Measurements from ENCODE around the gene CYFIP2. TPM values are rescaled to one million over a fixed set of nuclear protein-coding genes. Genes with fewer than 3 reads are reported as not detected.
"Not testable (repeated sequence)": the region's sequence is repeated elsewhere in the genome, so short reads cannot be mapped to it uniquely, and the experiment has no call there.

Gene CYFIP2
- total and polyA plus RNA-seq, 8 donors = 7.6 to 19.6 (median 11.4) TPM

DNA sequence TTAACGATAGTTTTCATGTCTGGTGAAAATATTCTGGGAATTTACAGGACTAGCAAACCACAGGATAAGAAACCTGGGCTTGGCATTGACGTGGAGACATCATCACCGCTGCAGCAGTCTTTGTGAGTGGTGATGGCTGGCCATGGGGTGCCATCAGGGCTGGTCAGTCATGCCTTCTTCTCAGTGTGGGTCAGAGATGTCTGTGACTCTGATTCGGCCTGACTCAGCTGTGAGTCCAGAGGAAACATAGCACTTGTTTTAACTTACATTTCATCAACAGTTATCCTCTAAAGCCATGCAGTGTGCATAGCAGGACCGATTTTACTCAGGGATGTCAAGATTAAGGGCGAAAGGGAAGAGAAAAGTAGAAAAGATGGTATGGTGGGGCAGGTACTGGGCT lies 33.2 kb upstream of the CYFIP2 start:
- DNase-seq (no peak), FAIRE-seq (no peak), ATAC-seq (no peak)
- Histone ChIP-seq H3K4me1 (no peaks in the 10 kb centered on the region), H3K27me3 (peaks cover 0 to 3% (median 0%) of the 10 kb centered on the region in 4 donors), H3K4me3 (no peak overlapping the region), H3K27ac (no peak overlapping the region), H3K36me3 (no peaks in the 10 kb centered on the region), H3K9me3 (no peaks in the 10 kb centered on the region)
- WGBS, 2 donors = 63 to 64% methylated on average over 6 of the region's 6 CpGs
- TF ChIP-seq, protein P1, sequence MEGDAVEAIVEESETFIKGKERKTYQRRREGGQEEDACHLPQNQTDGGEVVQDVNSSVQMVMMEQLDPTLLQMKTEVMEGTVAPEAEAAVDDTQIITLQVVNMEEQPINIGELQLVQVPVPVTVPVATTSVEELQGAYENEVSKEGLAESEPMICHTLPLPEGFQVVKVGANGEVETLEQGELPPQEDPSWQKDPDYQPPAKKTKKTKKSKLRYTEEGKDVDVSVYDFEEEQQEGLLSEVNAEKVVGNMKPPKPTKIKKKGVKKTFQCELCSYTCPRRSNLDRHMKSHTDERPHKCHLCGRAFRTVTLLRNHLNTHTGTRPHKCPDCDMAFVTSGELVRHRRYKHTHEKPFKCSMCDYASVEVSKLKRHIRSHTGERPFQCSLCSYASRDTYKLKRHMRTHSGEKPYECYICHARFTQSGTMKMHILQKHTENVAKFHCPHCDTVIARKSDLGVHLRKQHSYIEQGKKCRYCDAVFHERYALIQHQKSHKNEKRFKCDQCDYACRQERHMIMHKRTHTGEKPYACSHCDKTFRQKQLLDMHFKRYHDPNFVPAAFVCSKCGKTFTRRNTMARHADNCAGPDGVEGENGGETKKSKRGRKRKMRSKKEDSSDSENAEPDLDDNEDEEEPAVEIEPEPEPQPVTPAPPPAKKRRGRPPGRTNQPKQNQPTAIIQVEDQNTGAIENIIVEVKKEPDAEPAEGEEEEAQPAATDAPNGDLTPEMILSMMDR (IDR thresholded peaks at IDR 0.05) = no peak
- intact Hi-C loops (cut with DNase I) = no loop called here

DNA sequence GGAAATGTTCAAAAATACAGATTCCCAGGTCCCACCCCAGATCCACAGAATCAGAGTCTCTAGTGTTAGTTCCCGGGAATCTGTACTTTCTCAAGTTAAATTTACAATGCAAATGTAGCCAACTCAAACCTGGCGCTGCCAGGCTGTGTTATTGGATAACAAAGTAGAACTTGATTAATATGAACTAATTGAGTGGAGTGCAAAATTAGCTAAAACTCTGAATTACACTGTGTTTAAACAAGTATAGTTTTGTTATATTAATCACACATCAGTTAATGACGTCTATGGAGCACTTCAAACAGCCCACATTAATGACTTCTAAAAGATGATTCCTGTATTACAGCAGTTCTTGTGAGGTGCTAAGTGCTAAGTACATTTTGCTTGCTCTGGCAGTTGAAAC lies 32.4 kb upstream of the CYFIP2 start:
- H3K36me3 ChIP-seq = no peaks in the 10 kb centered on the region
- TF ChIP-seq, protein P1 (IDR thresholded peaks at IDR 0.05) = no peak
- no peak for FAIRE-seq
- intact Hi-C loops (cut with DNase I) = no loop called here
- ATAC-seq = no peak
- DNase-seq = no peak
- H3K4me1 ChIP-seq = no peaks in the 10 kb centered on the region
- WGBS, 2 donors = 82 to 86% methylated on average over 3 of the region's 3 CpGs
- no peak overlapping the region for H3K27ac ChIP-seq
- no peak overlapping the region for H3K4me3 ChIP-seq
- no peaks in the 10 kb centered on the region for H3K9me3 ChIP-seq
- H3K27me3 ChIP-seq = peaks cover 0 to 3% (median 0%) of the 10 kb centered on the region in 4 donors

DNA sequence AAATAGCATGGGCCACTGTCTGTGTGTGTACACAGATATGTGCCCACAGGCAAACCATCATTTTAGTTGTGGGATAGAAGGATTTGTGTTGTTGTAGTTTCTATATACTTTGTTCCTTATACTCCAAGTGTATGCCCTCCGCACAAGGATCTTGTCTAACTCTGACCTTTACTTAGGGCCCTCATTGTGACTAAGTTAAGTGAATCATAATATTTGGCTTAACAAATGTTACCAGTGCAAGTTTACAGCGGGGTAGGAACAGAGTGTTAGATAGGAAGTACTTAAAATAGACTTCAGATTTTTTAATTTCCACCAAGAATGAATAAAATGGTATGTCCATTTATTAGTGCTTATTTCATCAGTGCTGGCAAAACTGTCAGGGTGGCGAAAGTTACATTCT lies 29.5 kb upstream of the CYFIP2 start:
- peaks cover 0 to 3% (median 0%) of the 10 kb centered on the region in 4 donors for H3K27me3 ChIP-seq
- 84 to 91% methylated on average over 3 of the region's 3 CpGs for WGBS, 2 donors
- no peak overlapping the region for H3K27ac ChIP-seq
- DNase-seq = no peak
- ATAC-seq = no peak
- TF ChIP-seq, protein P1 (IDR thresholded peaks at IDR 0.05) = no peak
- FAIRE-seq = no peak
- intact Hi-C loops (cut with DNase I) = no loop called here
- no peaks in the 10 kb centered on the region for H3K9me3 ChIP-seq
- H3K4me3 ChIP-seq = no peak overlapping the region
- no peaks in the 10 kb centered on the region for H3K4me1 ChIP-seq
- H3K36me3 ChIP-seq = no peaks in the 10 kb centered on the region

DNA sequence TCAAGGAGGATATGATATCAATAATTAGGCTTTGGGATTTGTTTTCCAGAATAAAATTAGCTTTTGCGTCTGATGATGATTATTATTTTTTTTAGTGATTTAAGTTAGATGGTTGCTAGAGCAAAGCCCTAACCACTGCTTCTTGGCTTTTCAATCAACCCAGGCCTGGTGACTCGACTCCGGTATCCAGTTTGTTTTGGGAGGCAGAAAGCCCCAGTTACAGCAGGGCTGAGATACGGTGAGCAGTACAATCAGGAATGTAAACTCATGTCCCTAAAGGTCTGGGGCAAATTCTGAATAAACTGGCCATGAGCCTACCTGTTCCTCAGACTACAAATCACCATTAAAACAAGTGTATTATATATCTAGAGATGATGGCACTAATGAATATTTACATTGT lies 24.4 kb upstream of the CYFIP2 start:
- H3K4me1 ChIP-seq = no peaks in the 10 kb centered on the region
- ATAC-seq = no peak
- no peak for DNase-seq
- intact Hi-C loops (cut with DNase I) = no loop called here
- no peaks in the 10 kb centered on the region for H3K36me3 ChIP-seq
- TF ChIP-seq, protein P1 (IDR thresholded peaks at IDR 0.05) = no peak
- 81 to 86% methylated on average over 4 of the region's 4 CpGs for WGBS, 2 donors
- H3K27ac ChIP-seq = no peak overlapping the region
- no peak overlapping the region for H3K4me3 ChIP-seq
- H3K27me3 ChIP-seq = no peaks in the 10 kb centered on the region
- no peaks in the 10 kb centered on the region for H3K9me3 ChIP-seq
- no peak for FAIRE-seq

DNA sequence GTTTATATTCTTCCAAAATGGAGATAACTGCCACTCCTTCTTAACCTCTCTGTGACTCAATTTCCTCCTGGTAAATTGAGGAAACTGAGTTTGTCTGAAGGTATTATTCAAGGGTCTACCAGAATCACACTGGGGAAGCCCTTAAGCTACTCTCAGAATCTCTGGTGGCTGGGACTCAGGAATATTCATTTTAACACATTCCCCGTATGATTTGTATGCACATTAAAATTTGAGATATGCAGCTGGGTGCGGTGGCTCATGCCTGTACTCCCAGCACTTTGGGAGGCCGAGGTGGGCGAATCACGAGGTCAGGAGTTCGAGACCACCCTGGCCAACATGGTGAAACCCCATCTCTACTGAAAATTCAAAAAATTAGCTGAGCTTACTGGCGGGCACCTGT lies 21.2 kb upstream of the CYFIP2 start:
- FAIRE-seq; H3K9me3 ChIP-seq; H3K27me3 ChIP-seq; ATAC-seq; H3K4me1 ChIP-seq; DNase-seq; H3K4me3 ChIP-seq; H3K27ac ChIP-seq; H3K36me3 ChIP-seq; intact Hi-C loops (cut with DNase I): not testable (repeated sequence)
- WGBS, 2 donors = 66 to 69% methylated on average over 7 of the region's 7 CpGs

DNA sequence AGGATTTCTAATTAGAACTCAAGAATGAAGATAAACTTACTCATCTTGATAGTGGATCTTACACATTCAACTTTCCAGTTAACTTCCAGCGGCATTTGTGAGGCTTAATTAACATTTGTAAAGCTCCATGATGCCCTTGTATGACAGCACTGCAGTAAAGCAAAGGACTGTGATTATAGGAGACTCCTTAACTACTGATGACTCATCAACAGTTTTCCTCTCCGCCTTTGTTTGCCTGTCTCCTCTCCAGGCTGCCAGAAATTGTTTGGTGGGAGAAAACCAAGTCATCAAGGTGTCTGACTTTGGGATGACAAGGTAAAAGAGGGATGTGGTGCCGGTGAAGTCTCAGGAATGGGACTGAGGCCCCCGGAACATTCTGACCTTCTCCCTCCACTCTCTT lies 20.4 kb upstream of the CYFIP2 start:
- TF ChIP-seq, protein P1 (IDR thresholded peaks at IDR 0.05) = no peak
- no peaks in the 10 kb centered on the region for H3K27me3 ChIP-seq
- FAIRE-seq (no peak), DNase-seq (no peak), ATAC-seq (no peak)
- H3K9me3 ChIP-seq = no peaks in the 10 kb centered on the region
- WGBS, 2 donors = 69 to 70% methylated on average over 4 of the region's 4 CpGs
- H3K27ac ChIP-seq = no peak overlapping the region
- H3K36me3 ChIP-seq = no peaks in the 10 kb centered on the region
- intact Hi-C loops (cut with DNase I) = no loop called here
- no peaks in the 10 kb centered on the region for H3K4me1 ChIP-seq
- no peak overlapping the region for H3K4me3 ChIP-seq

Measured in pancreas (tissue), 10 donors.